Liver (tissue), 9 donors: Measurements from ENCODE around the gene STXBP4. TPM values are rescaled to one million over a fixed set of nuclear protein-coding genes. Genes with fewer than 3 reads are reported as not detected.

ENCODE experiments used
- DNase-seq: peaks from one replicate; pipeline ENCODE4 v3.0.0-alpha.2; 2017; ENCODE audit warnings: low spot score
- H3K27ac ChIP-seq, 2 donors: one replicate each; pipeline ENCODE4 v1.7.0; 2013; ENCODE audit warnings: inconsistent platforms in 2 of 2, low read length in 2 of 2, control low read depth in 1 of 2, low read depth in 1 of 2, mild to moderate bottlenecking in 1 of 2
- H3K27me3 ChIP-seq, 4 donors: one replicate each; pipeline versions ENCODE4 v1.6.1 to v1.7.0; 2013; ENCODE audit warnings: low read length in 3 of 4, inconsistent platforms in 1 of 4, mild to moderate bottlenecking in 1 of 4, moderate library complexity in 1 of 4; ENCODE audit not compliant: control insufficient read depth in 4 of 4, insufficient read depth in 4 of 4
- H3K36me3 ChIP-seq, 4 donors: one replicate each; pipeline versions ENCODE4 v1.6.1 to v1.7.0; 2013; ENCODE audit warnings: low read length in 3 of 4, mild to moderate bottlenecking in 3 of 4, low read depth in 1 of 4, moderate library complexity in 1 of 4; ENCODE audit not compliant: control insufficient read depth in 4 of 4, insufficient read depth in 3 of 4
- H3K4me1 ChIP-seq, 4 donors: one replicate each; pipeline versions ENCODE4 v1.6.1 to v1.7.0; 2013; ENCODE audit warnings: low read length in 3 of 4, mild to moderate bottlenecking in 3 of 4, moderate library complexity in 1 of 4; ENCODE audit not compliant: control insufficient read depth in 4 of 4, insufficient read depth in 4 of 4
- H3K4me3 ChIP-seq, 3 donors: one replicate each; pipeline versions ENCODE4 v1.6.1 to v1.7.0; 2013; ENCODE audit warnings: low read length in 3 of 3, control low read depth in 1 of 3, low read depth in 1 of 3, mild to moderate bottlenecking in 1 of 3
- H3K9ac ChIP-seq, 2 donors: one replicate each; pipeline ENCODE4 v1.7.0; 2013; ENCODE audit warnings: low read length in 2 of 2, mild to moderate bottlenecking in 2 of 2, moderate library complexity in 2 of 2, control low read depth in 1 of 2, low read depth in 1 of 2
- H3K9me3 ChIP-seq, 4 donors: one replicate each; pipeline versions ENCODE4 v1.6.1 to v1.7.0; 2013; ENCODE audit warnings: low read length in 3 of 4; ENCODE audit not compliant: control insufficient read depth in 4 of 4
- CTCF ChIP-seq: fragments of 150-350 bp; IDR thresholded peaks from 2 replicates; pipeline ENCODE4 v1.5.1; 2017; ENCODE audit warnings: improper control_type of control experiment, low read depth, low read length; ENCODE audit not compliant: missing input control
- EGR1 ChIP-seq, 2 donors: IDR thresholded peaks; 2 replicates each; pipeline ENCODE4 v1.6.1; 2016 to 2018; ENCODE audit warnings: antibody characterized with exemption in 2 of 2, low read depth in 2 of 2
- FOXA1 ChIP-seq: IDR thresholded peaks from 2 replicates; pipeline ENCODE4 v1.6.1; 2016; ENCODE audit warnings: antibody characterized with exemption
- FOXA2 ChIP-seq: IDR thresholded peaks from 2 replicates; pipeline ENCODE4 v1.6.1; 2016; ENCODE audit warnings: antibody characterized with exemption
- GABPA ChIP-seq, 2 donors: IDR thresholded peaks in 1 of 2; conservative IDR thresholded peaks in 1 of 2; 2 replicates each; pipeline ENCODE4 v1.6.1; 2016; ENCODE audit warnings: antibody characterized with exemption in 2 of 2, mild to moderate bottlenecking in 1 of 2, moderate library complexity in 1 of 2
- HNF4A ChIP-seq, 2 donors: conservative IDR thresholded peaks; 2 replicates each; pipeline ENCODE4 v1.6.1; 2016; ENCODE audit warnings: antibody characterized with exemption in 2 of 2, mild to moderate bottlenecking in 2 of 2
- HNF4G ChIP-seq: IDR thresholded peaks from 2 replicates; pipeline ENCODE4 v1.6.1; 2016; ENCODE audit warnings: antibody characterized with exemption
- JUND ChIP-seq, 2 donors: IDR thresholded peaks; 2 replicates each; pipeline ENCODE4 v1.6.1; 2016; ENCODE audit warnings: antibody characterized with exemption in 2 of 2
- NR2F2 ChIP-seq: IDR thresholded peaks from 2 replicates; pipeline ENCODE4 v1.6.1; 2016; ENCODE audit warnings: antibody characterized with exemption
- RAD21 ChIP-seq, 2 donors: IDR thresholded peaks; 2 replicates each; pipeline ENCODE4 v1.6.1; 2016; ENCODE audit warnings: antibody characterized with exemption in 2 of 2, mild to moderate bottlenecking in 2 of 2
- REST ChIP-seq: IDR thresholded peaks from 2 replicates; pipeline ENCODE4 v1.6.1; 2016; ENCODE audit warnings: antibody characterized with exemption, mild to moderate bottlenecking
- RXRA ChIP-seq, 2 donors: IDR thresholded peaks; 2 replicates each; pipeline ENCODE4 v1.6.1; 2017 to 2018; ENCODE audit warnings: antibody characterized with exemption in 2 of 2, mild to moderate bottlenecking in 1 of 2
- SP1 ChIP-seq: IDR thresholded peaks from 2 replicates; pipeline ENCODE4 v1.6.1; 2018; ENCODE audit warnings: antibody characterized with exemption, mild to moderate bottlenecking
- TAF1 ChIP-seq: conservative IDR thresholded peaks from 2 replicates; pipeline ENCODE4 v1.6.1; 2016; ENCODE audit warnings: antibody characterized with exemption, mild to moderate bottlenecking
- YY1 ChIP-seq: IDR thresholded peaks from 2 replicates; pipeline ENCODE4 v1.6.1; 2016; ENCODE audit warnings: antibody characterized with exemption, mild to moderate bottlenecking
- WGBS: extraction: QIAGEN DNeasy Blood & Tissue Kit; methylation state at CpG from one replicate; pipeline ENCODE4 v1.1.7; 2013; 5-methylcytosine and 5-hydroxymethylcytosine counted together
- polyA plus RNA-seq, 2 donors: library from polyadenylated mRNA; stranded (reverse) in 1 of 2; unstranded in 1 of 2; fragments of 200-250 nt in 1 of 2; fragments of >200 nt in 1 of 2; fragmentation: Nextera tagmentation in 1 of 2; extraction: Ambion mirVana in 1 of 2; gene quantifications; one replicate each; pipeline versions ENCODE4 v1.2.1 to v1.2.3, GENCODE V29; 2013 to 2015
- total RNA-seq, 2 donors: library from RNA; depleted of rRNA; stranded (reverse); fragments of >200 nt; gene quantifications; one replicate each; pipeline ENCODE4 v1.2.3, GENCODE V29; 2014
- TF ChIP-seq, protein P1 (sequence below): IDR thresholded peaks from 2 replicates; pipeline ENCODE4 v1.6.1; 2016; ENCODE audit warnings: antibody characterized with exemption
- TF ChIP-seq, protein P2 (sequence below): IDR thresholded peaks from 2 replicates; pipeline ENCODE4 v1.6.1; 2016; ENCODE audit warnings: antibody characterized with exemption
- TF ChIP-seq, protein P3 (sequence below): IDR thresholded peaks from 2 replicates; pipeline ENCODE4 v1.6.1; 2016; ENCODE audit warnings: antibody characterized with exemption
- donor health status: healthy.
- donor health status: healthy.
- donor health status: healthy.
- donor health status: healthy.
- donor health status: healthy.

Gene STXBP4
- total and polyA plus RNA-seq, 4 donors: 1.5 to 12.6 (median 3.5) TPM

DNA sequence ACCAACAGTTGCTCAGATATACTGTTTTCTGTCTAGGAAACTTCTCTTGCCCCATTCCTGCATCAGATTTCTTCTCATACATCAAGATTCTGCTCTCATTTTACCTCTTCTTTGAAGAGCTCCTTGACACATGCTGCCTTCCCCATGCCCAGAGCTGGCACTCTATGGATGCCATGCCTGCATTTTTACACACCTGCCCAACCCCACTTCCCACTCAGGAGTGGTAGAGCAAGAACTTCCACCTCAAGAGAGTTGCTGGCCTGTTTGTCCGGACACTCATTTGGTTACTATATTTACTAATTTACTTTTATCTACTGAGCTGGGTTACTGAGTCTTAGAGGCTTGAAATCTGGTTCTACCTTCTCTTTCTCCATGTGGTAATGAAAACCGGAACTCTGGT, 197.9 kb downstream of the STXBP4 start:
- no peak overlapping the region for H3K4me3 ChIP-seq
- H3K27me3 ChIP-seq: no peaks in the 10 kb centered on the region
- 93% methylated on average over 2 of the region's 2 CpGs for WGBS
- no peaks in the 10 kb centered on the region for H3K36me3 ChIP-seq
- no peak overlapping the region for H3K9ac ChIP-seq
- peaks cover 0 to 1% (median 0%) of the 10 kb centered on the region in 4 donors for H3K9me3 ChIP-seq
- no peak overlapping the region for H3K27ac ChIP-seq
- TF ChIP-seq YY1 (no peak), HNF4G (no peak), NR2F2 (no peak), FOXA1 (no peak), SP1 (no peak), EGR1 (IDR thresholded peaks at IDR 0.05; ENCODE audit: low read depth in 2 of 2) (no peak), CTCF (no peak), GABPA (IDR thresholded peaks at IDR 0.05 in 1 of 2, conservative IDR thresholded peaks at IDR 0.05 in 1 of 2) (no peak), RAD21 (IDR thresholded peaks at IDR 0.05) (no peak), TAF1 (no peak), REST (no peak), RXRA (IDR thresholded peaks at IDR 0.05) (no peak), HNF4A (conservative IDR thresholded peaks at IDR 0.05) (no peak), JUND (IDR thresholded peaks at IDR 0.05) (no peak), FOXA2 (no peak)
- TF ChIP-seq, protein P1, sequence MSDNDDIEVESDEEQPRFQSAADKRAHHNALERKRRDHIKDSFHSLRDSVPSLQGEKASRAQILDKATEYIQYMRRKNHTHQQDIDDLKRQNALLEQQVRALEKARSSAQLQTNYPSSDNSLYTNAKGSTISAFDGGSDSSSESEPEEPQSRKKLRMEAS: no peak
- TF ChIP-seq, protein P2, sequence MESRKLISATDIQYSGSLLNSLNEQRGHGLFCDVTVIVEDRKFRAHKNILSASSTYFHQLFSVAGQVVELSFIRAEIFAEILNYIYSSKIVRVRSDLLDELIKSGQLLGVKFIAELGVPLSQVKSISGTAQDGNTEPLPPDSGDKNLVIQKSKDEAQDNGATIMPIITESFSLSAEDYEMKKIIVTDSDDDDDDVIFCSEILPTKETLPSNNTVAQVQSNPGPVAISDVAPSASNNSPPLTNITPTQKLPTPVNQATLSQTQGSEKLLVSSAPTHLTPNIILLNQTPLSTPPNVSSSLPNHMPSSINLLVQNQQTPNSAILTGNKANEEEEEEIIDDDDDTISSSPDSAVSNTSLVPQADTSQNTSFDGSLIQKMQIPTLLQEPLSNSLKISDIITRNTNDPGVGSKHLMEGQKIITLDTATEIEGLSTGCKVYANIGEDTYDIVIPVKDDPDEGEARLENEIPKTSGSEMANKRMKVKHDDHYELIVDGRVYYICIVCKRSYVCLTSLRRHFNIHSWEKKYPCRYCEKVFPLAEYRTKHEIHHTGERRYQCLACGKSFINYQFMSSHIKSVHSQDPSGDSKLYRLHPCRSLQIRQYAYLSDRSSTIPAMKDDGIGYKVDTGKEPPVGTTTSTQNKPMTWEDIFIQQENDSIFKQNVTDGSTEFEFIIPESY: no peak
- TF ChIP-seq, protein P3, sequence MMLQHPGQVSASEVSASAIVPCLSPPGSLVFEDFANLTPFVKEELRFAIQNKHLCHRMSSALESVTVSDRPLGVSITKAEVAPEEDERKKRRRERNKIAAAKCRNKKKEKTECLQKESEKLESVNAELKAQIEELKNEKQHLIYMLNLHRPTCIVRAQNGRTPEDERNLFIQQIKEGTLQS: no peak
- no peaks in the 10 kb centered on the region for H3K4me1 ChIP-seq
- no peak for DNase-seq
